IPS-11a (cell line): Measurements from ENCODE around the gene SCYL2.
"Not testable (repeated sequence)": the region's sequence is repeated elsewhere in the genome, so short reads cannot be mapped to it uniquely, and the experiment has no call there.

ENCODE experiments used
- H3K4me3 ChIP-seq: one replicate; pipeline ENCODE4 v1.5.1; 2013; ENCODE audit warnings: low read depth, low read length, control low read depth

Gene SCYL2

DNA sequence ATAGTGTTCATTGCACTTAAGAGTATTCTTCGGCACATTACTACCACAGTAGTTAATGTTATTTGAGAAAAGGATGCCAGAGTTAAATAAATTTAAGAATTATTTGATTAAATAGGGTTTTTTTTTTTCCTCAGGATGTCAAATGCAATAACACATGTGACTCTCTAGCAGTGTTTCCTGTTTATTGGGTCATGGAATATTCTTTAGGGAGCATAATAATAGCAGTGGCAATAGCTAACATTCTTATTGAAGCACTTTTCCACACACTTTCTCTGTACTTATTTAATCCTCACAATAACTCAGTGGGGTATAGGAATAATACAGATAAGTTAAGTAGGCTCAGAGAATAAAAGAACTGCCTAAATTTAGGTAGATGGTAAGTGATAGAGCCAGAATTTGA lies 44.3 kb downstream of the SCYL2 start:
- no peak overlapping the region for H3K4me3 ChIP-seq

DNA sequence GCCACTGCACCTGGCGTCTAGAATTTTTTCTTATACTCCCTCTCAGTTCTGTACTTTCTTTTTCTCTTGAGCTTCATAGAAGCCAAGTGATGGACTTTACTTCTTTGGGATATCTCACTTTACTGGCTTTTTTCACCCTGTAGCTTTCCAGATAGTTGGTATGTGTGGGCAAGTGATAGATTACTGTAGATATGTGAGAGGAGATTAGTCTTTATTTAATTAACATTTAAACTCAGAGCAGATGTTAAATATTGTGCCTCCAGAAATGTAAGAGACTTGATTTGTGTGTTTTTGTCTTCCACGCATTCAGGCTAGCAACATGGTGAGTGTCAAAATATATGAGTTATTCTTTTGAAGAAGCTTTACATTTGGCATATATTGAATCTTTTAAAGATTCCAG lies 50.4 kb downstream of the SCYL2 start:
- no peak overlapping the region for H3K4me3 ChIP-seq

DNA sequence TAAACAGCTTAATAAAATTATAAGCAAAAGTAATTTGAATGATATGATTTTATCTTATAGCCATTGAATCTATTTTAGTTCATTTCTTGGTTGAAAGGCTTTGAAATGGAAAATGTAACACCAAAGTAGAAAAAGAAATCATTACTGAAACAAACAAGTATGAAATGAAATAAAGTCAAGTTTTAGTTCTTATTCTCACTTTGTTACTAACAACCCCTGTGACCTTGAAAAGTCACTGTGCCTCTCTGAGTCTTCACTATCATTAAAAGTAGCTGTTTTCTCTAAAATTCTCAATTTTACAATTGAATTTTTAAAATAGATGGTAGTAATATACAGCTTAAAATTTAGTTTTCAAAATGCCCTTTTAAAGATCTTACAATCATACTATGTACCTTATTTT lies 57.5 kb downstream of the SCYL2 start:
- H3K4me3 ChIP-seq, result no peak overlapping the region

DNA sequence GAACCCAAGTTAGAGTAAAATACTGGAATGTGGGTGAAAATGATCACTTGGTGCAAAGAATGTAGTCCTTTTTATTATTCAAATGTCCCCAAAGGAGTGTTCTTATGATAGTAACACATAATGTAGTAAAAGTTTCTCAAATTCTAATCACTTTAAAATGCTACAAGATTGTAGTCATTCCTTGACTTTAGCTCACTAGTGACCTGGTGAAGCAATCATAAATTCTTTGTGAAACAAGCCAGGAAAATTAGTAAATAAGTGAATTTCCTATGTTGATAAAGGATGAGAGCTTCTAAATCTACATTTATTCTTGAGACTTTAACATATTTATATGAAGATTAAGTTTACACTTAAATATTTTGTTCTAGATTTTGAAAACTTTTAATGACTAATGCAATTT lies 59.2 kb downstream of the SCYL2 start:
- H3K4me3 ChIP-seq, result no peak overlapping the region

DNA sequence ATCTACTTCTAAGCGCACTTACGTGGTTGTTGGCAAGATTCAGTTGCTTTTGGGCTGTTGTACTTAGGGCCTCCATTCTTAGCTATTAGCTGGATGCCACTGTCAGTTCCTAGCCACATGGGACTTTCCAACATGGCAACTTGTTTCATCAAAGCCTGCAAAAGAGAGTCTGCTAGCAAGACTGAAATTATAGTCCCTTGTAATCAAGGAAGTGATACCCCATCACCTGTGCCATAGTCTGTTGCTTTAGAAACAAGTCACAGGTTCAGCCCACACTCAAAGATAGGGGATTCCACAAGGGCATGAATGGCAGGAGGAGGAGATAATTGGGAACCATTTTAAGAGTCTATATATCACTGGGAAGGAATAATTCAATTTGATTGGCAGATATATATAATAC lies 62.8 kb downstream of the SCYL2 start:
- H3K4me3 ChIP-seq, result no peak overlapping the region

DNA sequence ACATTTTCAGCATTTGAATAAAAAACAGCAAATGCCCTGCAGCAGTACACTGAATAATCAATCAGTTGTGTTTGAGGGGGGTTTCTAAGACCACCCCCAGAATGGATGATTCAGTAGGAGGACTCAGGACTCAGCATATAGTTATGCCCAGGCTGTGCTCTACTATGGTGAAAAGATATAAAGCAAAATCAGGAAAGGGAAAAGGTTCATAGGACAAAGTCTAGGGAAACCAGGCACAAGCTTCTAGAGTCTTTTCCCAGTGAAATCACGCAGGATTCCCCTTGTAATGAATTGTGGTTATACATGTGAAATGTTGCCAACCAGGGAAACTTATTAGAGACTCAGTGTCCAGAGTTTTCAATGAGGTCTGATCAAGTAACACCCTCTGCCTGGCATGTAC lies 64.9 kb downstream of the SCYL2 start:
- no peak overlapping the region for H3K4me3 ChIP-seq

DNA sequence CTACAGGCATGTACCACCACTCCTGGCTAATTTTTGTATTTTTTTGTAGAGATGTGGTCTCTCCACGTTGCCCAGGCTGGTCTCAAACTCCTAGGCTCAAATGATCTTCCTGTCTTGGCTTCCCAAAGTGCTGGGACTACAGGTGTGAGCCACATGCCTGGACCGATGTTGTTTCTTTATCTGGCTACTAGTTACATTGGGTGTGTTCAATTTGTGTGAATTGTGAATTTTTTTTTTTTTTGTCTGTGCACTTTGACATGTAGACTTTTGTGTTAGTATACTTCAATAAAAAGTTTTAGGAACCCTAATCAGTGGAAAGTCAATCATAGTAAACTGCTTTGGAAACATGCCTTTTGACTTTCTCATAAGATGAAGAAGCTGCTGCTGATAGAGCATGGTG lies 65.9 kb downstream of the SCYL2 start:
- H3K4me3 ChIP-seq, result no peak overlapping the region

DNA sequence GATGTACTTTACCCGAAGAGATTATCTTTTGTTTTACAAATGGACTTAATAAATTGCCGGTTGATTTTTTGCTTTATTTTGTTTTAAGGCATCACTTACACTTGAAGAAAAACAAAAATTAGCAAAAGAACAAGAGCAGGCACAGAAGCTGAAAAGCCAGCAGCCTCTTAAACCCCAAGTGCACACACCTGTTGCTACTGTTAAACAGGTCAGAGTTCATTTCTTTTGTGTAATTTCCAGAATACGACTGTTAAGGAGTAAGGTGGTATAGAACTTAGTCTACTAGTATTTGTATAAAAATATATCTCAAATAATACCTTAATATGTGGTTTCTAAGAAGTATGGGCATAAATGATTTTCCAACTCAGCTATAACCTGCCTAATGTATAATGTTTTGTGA lies 70.3 kb downstream of the SCYL2 start:
- H3K4me3 ChIP-seq, result no peak overlapping the region

DNA sequence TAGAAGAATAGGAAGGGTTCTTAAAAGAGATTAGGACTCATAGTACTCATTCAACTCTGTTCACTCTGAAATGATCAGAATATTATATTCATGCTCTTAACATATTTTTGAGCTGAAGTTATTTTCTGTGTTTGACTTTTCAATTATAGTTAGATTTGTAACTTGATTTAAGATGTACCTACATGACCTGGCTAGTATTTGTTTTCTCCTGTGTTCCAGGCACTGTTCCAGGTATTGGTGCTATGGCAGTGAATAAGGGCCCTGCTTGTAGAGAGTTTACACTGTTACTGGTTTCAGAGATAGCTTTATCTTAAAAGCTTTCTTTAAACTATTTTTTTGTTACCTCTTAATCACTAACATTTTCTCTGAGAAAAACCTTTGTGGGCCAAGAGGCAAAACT lies 70.8 kb downstream of the SCYL2 start:
- no peak overlapping the region for H3K4me3 ChIP-seq

DNA sequence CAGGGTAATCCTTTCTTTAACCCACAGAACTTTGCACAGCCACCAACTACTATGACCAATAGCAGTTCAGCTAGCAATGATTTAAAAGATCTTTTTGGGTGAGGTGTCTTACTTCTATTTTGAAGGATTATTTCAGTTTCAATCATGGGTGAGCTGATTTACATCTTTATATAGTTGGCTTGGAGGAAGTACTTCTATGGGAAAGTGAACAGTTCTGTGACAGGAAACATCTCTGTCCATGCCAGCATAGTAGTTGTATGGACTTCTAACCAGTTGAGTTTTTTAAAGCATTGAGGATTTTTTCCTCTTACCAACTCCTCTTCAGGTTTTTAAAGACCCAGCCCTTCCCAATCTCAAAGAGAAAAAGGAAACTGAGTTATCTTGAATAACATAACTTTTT lies 72.1 kb downstream of the SCYL2 start:
- H3K4me3 ChIP-seq, result no peak overlapping the region

DNA sequence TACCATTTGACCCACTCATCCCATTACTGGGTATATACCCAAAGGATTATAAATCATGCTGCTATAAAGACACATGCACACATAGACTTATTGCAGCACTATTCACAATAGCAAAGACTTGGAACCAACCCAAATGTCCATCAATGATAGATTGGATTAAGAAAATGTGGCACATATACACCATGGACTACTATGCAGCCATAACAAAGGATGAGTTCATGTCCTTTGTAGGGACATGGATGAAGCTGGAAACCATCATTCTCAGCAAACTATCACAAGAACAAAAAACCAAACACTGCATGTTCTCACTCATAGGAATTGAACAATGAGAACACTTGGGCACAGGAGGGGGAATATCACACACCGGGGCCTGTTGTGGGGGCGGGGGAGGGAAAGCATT lies 75.9 kb downstream of the SCYL2 start:
- not testable (repeated sequence) for H3K4me3 ChIP-seq

DNA sequence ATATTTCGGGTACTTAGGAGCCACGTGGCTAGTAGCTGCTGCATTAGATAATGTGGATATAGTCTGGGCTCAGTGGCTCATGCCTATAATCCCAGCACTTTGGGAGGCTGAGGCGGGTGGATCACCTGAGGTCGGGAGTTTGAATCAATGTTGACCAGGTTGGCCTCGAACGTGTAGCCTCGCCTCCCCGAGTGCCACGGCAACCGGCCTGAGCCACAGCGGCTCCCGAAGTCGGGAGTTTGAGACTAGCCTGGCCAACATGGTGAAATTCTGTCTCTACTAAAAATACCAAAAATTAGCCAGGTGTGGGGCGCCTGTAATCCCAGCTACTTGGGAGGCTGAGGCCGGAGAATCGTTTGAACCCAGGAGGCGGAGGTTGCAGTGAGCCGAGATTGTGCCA lies 77.4 kb downstream of the SCYL2 start:
- H3K4me3 ChIP-seq, result not testable (repeated sequence)

DNA sequence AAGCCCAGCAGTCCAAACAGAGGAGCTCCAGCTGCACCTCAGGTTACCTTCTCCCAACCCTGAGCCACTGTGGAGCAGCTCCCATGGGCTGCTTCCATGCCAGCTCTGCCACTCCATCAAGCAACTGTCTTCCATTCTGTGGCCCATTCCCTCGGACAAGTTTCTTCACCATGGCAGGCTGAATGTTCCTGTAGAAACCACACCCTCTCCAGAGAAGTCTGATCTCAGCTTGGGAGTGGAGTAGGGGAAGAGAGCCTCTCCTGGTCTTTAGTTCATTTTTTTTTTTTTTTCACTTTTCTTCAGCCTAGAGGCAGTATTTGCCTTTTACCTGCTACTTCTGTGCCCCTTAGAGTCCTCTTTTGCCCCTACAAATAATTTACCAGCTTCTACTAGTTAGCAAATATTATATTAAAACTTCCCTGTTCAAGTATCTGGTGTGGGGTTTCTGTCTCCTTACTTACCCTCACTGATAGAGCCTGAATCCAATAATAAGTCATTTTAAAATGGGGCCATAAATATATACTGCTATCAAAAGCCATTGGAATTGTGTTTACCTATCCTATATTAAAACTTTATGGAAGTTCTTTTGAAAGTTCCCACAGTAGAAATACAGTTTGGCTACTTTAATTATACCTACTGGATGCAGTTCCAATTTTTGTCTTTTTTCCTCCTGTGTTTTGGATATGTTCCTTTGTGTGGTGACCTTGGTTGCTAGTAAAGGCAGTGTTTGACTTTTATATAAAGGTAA lies 78.2 kb downstream of the SCYL2 start:
- no peak overlapping the region for H3K4me3 ChIP-seq

DNA sequence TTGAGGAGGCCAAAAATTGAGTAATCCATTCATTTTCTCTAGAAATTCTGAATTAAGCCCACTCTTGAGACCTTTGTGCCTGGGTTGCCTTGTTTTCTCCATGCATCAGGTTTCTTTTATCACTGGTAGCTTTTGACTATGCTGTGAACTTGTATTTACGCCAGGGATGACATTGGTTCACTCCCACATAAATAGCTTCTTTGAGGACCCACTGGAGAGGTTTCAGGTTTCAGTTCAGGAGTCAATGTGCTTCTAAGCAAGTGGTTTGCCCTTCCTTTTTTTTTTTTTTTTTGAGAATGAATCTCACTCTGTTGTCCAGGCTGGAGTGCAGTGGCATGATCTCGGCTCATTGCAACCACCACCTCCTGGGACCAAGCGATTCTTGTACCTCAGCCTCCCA lies 79.7 kb downstream of the SCYL2 start:
- no peak overlapping the region for H3K4me3 ChIP-seq

DNA sequence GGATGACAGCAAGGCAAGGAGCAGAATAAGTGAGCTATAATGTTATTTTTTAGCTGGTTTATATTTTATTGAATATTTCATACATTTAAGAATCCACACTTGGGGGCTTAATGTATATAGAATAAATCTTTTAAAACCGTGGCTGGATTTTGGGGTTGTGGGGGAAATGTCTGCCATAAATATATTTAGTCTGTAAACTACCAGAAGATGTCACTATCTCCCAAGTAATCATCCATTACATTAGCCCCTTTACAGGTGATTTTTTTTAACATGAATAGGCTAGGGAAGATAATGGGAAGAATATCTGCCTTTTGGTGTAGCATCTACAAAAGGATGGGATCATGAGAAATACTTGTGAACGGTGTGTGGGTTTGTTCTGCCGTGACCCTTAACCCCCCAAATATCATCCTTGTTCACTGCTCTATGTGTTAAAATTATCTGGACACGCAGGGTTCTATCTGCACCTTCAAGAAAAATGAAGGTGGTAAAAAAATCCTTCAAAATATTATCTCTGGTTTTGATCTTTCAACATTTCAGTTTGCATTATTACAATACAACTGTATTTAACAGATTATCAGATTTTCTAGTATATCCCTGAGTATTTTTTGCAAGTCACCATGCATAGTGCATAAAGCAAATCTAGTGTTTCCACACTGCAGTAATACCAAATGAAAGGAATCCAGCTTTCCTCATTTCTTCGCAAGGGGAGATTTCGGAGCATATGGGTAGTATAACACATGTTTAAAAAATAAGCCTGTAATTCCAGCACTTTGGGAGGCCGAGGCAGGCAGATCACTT lies 81.9 kb downstream of the SCYL2 start:
- H3K4me3 ChIP-seq, result no peak overlapping the region

DNA sequence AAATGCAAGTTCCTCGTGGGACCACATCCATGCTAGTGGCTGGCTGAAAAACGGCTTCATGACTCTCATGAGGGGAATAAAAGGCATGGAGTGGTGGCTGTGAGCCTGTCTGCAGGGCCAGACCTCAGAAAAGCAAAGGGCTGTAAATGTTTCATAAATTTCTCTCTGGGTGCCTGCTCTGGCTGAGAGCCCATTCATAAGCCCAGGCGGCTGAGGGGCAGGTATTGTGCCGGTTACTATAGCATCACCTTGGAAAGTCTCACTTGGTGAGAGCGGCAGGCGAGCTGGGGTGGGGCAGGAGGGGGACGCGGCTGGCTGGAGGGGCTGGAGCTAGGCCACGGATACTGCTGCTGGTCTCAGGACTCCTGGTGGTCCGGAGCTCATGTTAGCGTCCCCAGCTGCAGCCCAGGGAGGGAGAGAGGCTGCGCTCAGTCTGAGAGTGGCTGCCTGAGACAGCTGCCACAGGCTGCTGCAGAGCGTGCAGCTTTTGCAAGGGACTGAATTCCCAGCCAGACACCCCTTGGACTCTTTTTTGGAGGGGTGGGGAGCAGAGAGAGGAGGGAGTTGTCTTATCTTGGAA lies 89.8 kb downstream of the SCYL2 start, which contains the start of gene SLC17A8:
SLC17A8 (plus strand) TSS at position 431 of the 580 bp plus-strand sequence. CDS start 318 bp downstream, outside the sequence.
- no peak within 1 kb of the TSS for H3K4me3 ChIP-seq

DNA sequence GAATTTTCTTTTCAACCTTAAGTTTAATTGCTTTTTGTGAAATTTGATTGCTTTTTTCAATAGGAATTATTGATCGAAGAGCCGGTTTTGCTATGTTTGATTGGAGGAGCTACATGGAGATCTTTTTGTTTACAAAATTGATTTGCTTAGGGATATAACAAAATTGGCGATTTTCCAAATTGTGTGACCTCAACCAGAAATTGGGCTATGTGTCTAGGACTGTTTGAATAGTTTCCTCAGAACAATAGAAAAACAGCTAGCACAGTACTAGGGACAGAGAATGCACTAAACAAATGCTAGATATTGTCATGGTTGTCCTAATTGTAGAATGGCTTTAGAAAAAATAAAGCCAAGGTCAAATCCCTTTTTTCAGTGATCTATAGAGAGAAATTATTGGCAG lies 92.3 kb downstream of the SCYL2 start:
- no peak overlapping the region for H3K4me3 ChIP-seq

DNA sequence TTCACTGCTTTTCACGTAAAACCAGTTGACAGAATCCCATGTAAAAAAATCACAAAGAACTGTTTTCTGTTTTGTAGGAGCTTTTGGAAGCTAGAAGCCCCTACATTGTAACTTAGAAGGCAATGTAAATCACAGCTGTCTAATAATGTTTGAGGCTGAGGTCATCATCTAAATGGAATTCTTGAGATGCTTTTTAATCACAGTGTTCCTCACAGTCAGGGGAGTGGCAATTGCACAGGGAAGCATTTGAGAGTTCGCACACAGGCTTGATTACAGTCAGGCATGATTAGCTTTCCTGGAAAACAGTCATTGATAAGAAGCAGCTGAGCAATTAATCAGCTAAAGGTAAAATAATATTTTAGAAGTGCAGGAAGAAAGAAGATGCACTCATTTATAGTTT lies 92.8 kb downstream of the SCYL2 start:
- H3K4me3 ChIP-seq, result no peak overlapping the region

DNA sequence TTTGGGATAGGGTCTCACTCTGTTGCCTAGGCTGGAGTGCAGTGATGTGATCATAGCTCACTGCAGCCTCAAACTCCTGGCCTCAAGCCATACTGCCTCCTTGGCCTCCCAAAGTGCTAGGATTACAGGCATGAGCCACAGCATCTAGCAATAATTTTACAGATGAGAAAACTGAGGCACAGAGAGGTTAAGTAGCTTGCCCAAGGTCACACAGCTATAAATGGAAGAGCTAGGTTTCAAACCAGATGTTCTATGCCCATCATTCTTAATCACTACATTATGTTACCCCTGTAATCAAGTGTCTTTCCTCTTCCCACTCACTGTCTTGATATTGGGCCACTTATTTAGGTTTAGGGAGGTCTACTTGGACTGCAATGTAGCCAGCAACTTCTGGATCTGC lies 93.5 kb downstream of the SCYL2 start:
- H3K4me3 ChIP-seq, result no peak overlapping the region

DNA sequence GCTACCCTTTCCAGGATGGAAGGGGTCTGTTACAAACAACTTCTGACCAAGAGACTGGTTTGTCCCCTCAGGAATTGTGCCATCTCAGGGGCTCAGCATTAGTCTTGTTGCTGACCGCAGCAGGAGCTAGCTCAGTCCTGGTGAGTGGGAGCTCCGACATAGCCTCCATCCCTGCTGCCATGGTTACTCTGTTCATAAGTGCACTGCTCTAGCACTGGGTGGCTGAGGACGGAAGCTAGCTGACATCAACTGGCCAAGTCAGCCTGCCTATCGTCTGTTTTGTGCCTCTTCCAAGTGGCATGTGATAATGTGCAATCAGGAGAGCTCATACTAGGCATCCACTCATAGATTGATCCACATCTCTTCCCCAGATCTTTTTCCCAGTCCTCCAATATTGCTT lies 97.3 kb downstream of the SCYL2 start:
- no peak overlapping the region for H3K4me3 ChIP-seq

DNA sequence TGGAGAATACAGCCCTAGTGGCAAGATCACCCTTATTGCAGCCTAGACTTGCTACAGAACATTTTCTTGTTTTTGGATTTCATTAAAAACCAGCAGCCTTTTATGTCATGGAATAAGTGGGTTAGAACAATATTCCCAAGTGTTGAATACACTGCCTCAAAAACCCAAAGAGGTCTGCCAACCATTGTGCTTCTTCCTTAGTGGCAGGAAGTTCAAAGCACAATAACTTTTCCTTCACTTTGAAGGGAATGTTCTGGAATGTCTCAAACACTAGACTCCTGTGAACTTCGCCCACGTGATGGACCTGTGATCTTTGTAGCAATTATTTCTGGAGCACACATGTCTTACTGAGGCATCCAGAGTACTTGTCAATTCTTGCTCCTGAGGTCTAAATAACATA lies 98.4 kb downstream of the SCYL2 start:
- H3K4me3 ChIP-seq, result no peak overlapping the region

DNA sequence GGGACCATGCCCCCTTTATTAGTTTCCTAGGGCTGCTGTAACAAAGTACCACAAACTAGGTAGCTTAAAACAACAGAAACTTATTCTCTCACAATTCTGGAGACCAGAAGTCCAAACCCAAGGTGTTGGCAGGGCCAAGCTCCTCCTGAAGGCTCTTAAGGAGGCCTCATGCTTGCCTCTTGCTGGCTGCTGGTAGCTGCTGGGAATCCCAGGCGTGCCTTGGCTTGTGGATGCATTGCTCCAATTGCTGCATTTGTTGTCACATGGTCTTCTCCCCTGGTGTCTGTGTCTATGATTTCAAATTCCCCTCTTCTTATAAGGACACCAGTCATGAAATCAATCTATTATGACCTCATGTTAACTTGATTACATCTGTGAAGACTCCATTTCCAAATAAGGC lies 101.1 kb downstream of the SCYL2 start:
- H3K4me3 ChIP-seq, result no peak overlapping the region
